ENCODE data around the gene NHSL1. TPM values are rescaled to one million over a fixed set of nuclear protein-coding genes. Genes with fewer than 3 reads are reported as not detected.

Gene NHSL1
- total RNA-seq, 1 donor from 2014 or later, result 57.8 TPM

GRCh38 chr6:138430361-138431145, 68.7 kb downstream of the NHSL1 start:
- TF ChIP-seq CTCF (IDR thresholded peaks at IDR 0.05; ENCODE audit: partially characterized antibody, unreplicated experiment), result no peak
- Mint-ChIP-seq H3K9me3 (ENCODE audit: unreplicated experiment) (peaks cover 3% of the 10 kb centered on the region), H3K27me3 (ENCODE audit: unreplicated experiment) (peaks cover 9% of the 10 kb centered on the region), H3K4me3 (ENCODE audit: unreplicated experiment) (peak overlapping the region; percentile 25), H3K27ac (ENCODE audit: unreplicated experiment) (peak overlapping the region; percentile 70), H3K36me3 (ENCODE audit: unreplicated experiment) (no peaks in the 10 kb centered on the region), H3K4me1 (ENCODE audit: low read depth, unreplicated experiment) (peaks cover 32% of the 10 kb centered on the region)
- DNase-seq, result no peak

GRCh38 chr6:138429761-138430160, 69.5 kb downstream of the NHSL1 start:
- no peak for TF ChIP-seq CTCF (IDR thresholded peaks at IDR 0.05; ENCODE audit: partially characterized antibody, unreplicated experiment)
- H3K4me1 Mint-ChIP-seq (ENCODE audit: low read depth, unreplicated experiment), result peaks cover 32% of the 10 kb centered on the region
- H3K4me3 Mint-ChIP-seq (ENCODE audit: unreplicated experiment), result no peak overlapping the region

GRCh38 chr6:138428944-138429598, 70.2 kb downstream of the NHSL1 start:
- DNase-seq, result no peak
- peak overlapping the region; percentile 15 for H3K4me3 Mint-ChIP-seq (ENCODE audit: unreplicated experiment)
- H3K4me1 Mint-ChIP-seq (ENCODE audit: low read depth, unreplicated experiment), result peaks cover 32% of the 10 kb centered on the region
- TF ChIP-seq CTCF (IDR thresholded peaks at IDR 0.05; ENCODE audit: partially characterized antibody, unreplicated experiment), result peak; percentile 51
- no peak overlapping the region for H3K27ac Mint-ChIP-seq (ENCODE audit: unreplicated experiment)
- peaks cover 3% of the 10 kb centered on the region for H3K9me3 Mint-ChIP-seq (ENCODE audit: unreplicated experiment)
- peaks cover 9% of the 10 kb centered on the region for H3K27me3 Mint-ChIP-seq (ENCODE audit: unreplicated experiment)
- H3K36me3 Mint-ChIP-seq (ENCODE audit: unreplicated experiment), result no peaks in the 10 kb centered on the region

More at GRCh38 chr6:138429761-138430160, 69.5 kb downstream of the NHSL1 start:
- Mint-ChIP-seq H3K27me3 (ENCODE audit: unreplicated experiment) (peaks cover 9% of the 10 kb centered on the region), H3K9me3 (ENCODE audit: unreplicated experiment) (peaks cover 3% of the 10 kb centered on the region), H3K36me3 (ENCODE audit: unreplicated experiment) (no peaks in the 10 kb centered on the region), H3K27ac (ENCODE audit: unreplicated experiment) (peak overlapping the region; percentile 1)
- no peak for DNase-seq

GRCh38 chr6:138427701-138428100, 71.6 kb downstream of the NHSL1 start:
- Mint-ChIP-seq H3K4me3 (ENCODE audit: unreplicated experiment) (no peak overlapping the region), H3K27me3 (ENCODE audit: unreplicated experiment) (peaks cover 9% of the 10 kb centered on the region), H3K9me3 (ENCODE audit: unreplicated experiment) (peaks cover 3% of the 10 kb centered on the region), H3K4me1 (ENCODE audit: low read depth, unreplicated experiment) (peaks cover 31% of the 10 kb centered on the region), H3K36me3 (ENCODE audit: unreplicated experiment) (no peaks in the 10 kb centered on the region), H3K27ac (ENCODE audit: unreplicated experiment) (no peak overlapping the region)
- DNase-seq, result no peak
- TF ChIP-seq CTCF (IDR thresholded peaks at IDR 0.05; ENCODE audit: partially characterized antibody, unreplicated experiment), result no peak
